GM23338 (cell line): Measurements from ENCODE around the gene SLC25A47.

Experiments
- CREB1 ChIP-seq: fragments of 250-450 bp; sonication (Bioruptor Pico); IDR thresholded peaks from 2 replicates; pipeline ENCODE4 v1.5.0; 2020; ENCODE audit warnings: low read depth, mild to moderate bottlenecking, moderate library complexity
- ETS1 ChIP-seq: IDR thresholded peaks from 2 replicates; pipeline ENCODE4 v1.6.1; 2016; ENCODE audit warnings: antibody characterized with exemption
- EZH2 ChIP-seq: fragments of 200-600 bp; sonication (generic); IDR thresholded peaks from one replicate; pipeline ENCODE4 v1.8.0; 2017; ENCODE audit warnings: antibody characterized with exemption, mild to moderate bottlenecking, low read depth; ENCODE audit not compliant: unreplicated experiment
- EZH2phosphoT487 ChIP-seq: fragments of 200-600 bp; sonication (generic); IDR thresholded peaks from one replicate; pipeline ENCODE4 v1.8.1; 2018; ENCODE audit warnings: antibody characterized with exemption; ENCODE audit not compliant: unreplicated experiment
- JUNB ChIP-seq: IDR thresholded peaks from one replicate; pipeline ENCODE4 v1.6.1; 2016; ENCODE audit warnings: antibody characterized with exemption; ENCODE audit not compliant: unreplicated experiment
- NANOG ChIP-seq: IDR thresholded peaks from 2 replicates; pipeline ENCODE4 v1.6.1; 2016; ENCODE audit warnings: antibody characterized with exemption, borderline replicate concordance
- POLR2AphosphoS5 ChIP-seq: IDR thresholded peaks from 2 replicates; pipeline ENCODE4 v1.6.1; 2016; ENCODE audit warnings: antibody characterized with exemption, low read depth
- REST ChIP-seq: IDR thresholded peaks from one replicate; pipeline ENCODE4 v1.6.1; 2018; ENCODE audit warnings: antibody characterized with exemption; ENCODE audit not compliant: unreplicated experiment
- STAT1 ChIP-seq: IDR thresholded peaks from one replicate; pipeline ENCODE4 v1.6.1; 2016; ENCODE audit warnings: antibody characterized with exemption; ENCODE audit not compliant: unreplicated experiment
- ZNF114 ChIP-seq: fragments of 250-450 bp; sonication (Bioruptor Pico); IDR thresholded peaks from 2 replicates; pipeline ENCODE4 v1.5.0; 2020; ENCODE audit warnings: mild to moderate bottlenecking, moderate library complexity
- ZNF331 ChIP-seq: fragments of 250-450 bp; sonication (Bioruptor Pico); IDR thresholded peaks from 2 replicates; pipeline ENCODE4 v1.5.0; 2020; ENCODE audit warnings: low read depth, mild to moderate bottlenecking, moderate library complexity
- TF ChIP-seq, protein P1 (sequence below), 2 experiments: fragments of 200-600 bp in 1 of 2; sonication (generic) in 1 of 2; conservative IDR thresholded peaks; 2 replicates each; pipeline versions ENCODE4 v1.5.1 to v1.6.1; 2016 to 2017; ENCODE audit warnings: antibody characterized with exemption in 2 of 2, low read depth in 2 of 2, mild to moderate bottlenecking in 2 of 2, moderate library complexity in 1 of 2

- TF ChIP-seq, protein P1, sequence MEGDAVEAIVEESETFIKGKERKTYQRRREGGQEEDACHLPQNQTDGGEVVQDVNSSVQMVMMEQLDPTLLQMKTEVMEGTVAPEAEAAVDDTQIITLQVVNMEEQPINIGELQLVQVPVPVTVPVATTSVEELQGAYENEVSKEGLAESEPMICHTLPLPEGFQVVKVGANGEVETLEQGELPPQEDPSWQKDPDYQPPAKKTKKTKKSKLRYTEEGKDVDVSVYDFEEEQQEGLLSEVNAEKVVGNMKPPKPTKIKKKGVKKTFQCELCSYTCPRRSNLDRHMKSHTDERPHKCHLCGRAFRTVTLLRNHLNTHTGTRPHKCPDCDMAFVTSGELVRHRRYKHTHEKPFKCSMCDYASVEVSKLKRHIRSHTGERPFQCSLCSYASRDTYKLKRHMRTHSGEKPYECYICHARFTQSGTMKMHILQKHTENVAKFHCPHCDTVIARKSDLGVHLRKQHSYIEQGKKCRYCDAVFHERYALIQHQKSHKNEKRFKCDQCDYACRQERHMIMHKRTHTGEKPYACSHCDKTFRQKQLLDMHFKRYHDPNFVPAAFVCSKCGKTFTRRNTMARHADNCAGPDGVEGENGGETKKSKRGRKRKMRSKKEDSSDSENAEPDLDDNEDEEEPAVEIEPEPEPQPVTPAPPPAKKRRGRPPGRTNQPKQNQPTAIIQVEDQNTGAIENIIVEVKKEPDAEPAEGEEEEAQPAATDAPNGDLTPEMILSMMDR (conservative IDR thresholded peaks at IDR 0.05; ENCODE audit: low read depth in 2 of 2), result no peak
- TF ChIP-seq POLR2AphosphoS5, result 0 out of 2 replicates have a peak, but pooled peaks have one; percentile 2
- no peak for TF ChIP-seq EZH2phosphoT487
- TF ChIP-seq CREB1 (CRISPR knock-in tag), result no peak
- no peak for TF ChIP-seq ZNF114 (CRISPR knock-in tag)
- no peak for TF ChIP-seq EZH2
- TF ChIP-seq REST, result no peak
- no peak for TF ChIP-seq JUNB
- TF ChIP-seq STAT1, result no peak
- TF ChIP-seq ETS1, result no peak
- no peak for TF ChIP-seq NANOG
- TF ChIP-seq ZNF331 (CRISPR knock-in tag), result no peak
These were observed 37.2 kb upstream of the SLC25A47 start for GRCh38 chr14:100285913-100286400.
